Mesenchymal stem cell (in vitro differentiated cells and primary cell): Measurements from ENCODE around the gene DYNLRB1.
"Not testable (repeated sequence)": the region's sequence is repeated elsewhere in the genome, so short reads cannot be mapped to it uniquely, and the experiment has no call there.

Source experiments
- DNase-seq: peaks from one replicate; pipeline ENCODE4 v3.0.0-alpha.2; 2013
- H2AFZ ChIP-seq: one replicate; pipeline ENCODE4 v1.6.1; 2013; ENCODE audit warnings: low read depth, mild to moderate bottlenecking, control low read depth, inconsistent platforms, low read length, moderate library complexity
- H2AK5ac ChIP-seq: 2 replicates; pipeline ENCODE4 v1.6.1; 2013; ENCODE audit warnings: low read length, moderate library complexity, mild to moderate bottlenecking, inconsistent platforms; ENCODE audit not compliant: severe bottlenecking
- H2BK120ac ChIP-seq: one replicate; pipeline ENCODE4 v1.6.1; 2013; ENCODE audit warnings: low read depth, mild to moderate bottlenecking, inconsistent platforms, low read length, moderate library complexity
- H2BK12ac ChIP-seq, 2 experiments: one replicate each; pipeline ENCODE4 v1.6.1; 2013; ENCODE audit warnings: inconsistent platforms in 2 of 2, low read length in 2 of 2, mild to moderate bottlenecking in 2 of 2, moderate library complexity in 2 of 2, control low read depth in 1 of 2
- H2BK15ac ChIP-seq: one replicate; pipeline ENCODE4 v1.6.1; 2013; ENCODE audit warnings: mild to moderate bottlenecking, low read depth, inconsistent platforms; ENCODE audit not compliant: poor library complexity, severe bottlenecking
- H2BK5ac ChIP-seq: 2 replicates; pipeline ENCODE4 v1.6.1; 2013; ENCODE audit warnings: low read depth, mild to moderate bottlenecking, low read length, control low read depth, inconsistent platforms; ENCODE audit not compliant: poor library complexity, severe bottlenecking
- H3K14ac ChIP-seq, 2 experiments: one replicate each; pipeline ENCODE4 v1.6.1; 2013; ENCODE audit warnings: inconsistent platforms in 2 of 2, low read length in 2 of 2, control low read depth in 1 of 2, mild to moderate bottlenecking in 1 of 2, moderate library complexity in 1 of 2
- H3K18ac ChIP-seq, 2 experiments: one replicate each; pipeline ENCODE4 v1.6.1; 2013; ENCODE audit warnings: inconsistent platforms in 2 of 2, low read length in 2 of 2, control low read depth in 1 of 2, low read depth in 1 of 2, mild to moderate bottlenecking in 1 of 2
- H3K23ac ChIP-seq, 2 experiments: one replicate each; pipeline ENCODE4 v1.6.1; 2013; ENCODE audit warnings: inconsistent platforms in 2 of 2, low read length in 2 of 2, mild to moderate bottlenecking in 2 of 2, moderate library complexity in 2 of 2, control low read depth in 1 of 2
- H3K27ac ChIP-seq: 2 replicates; pipeline ENCODE4 v1.5.1; 2013; ENCODE audit warnings: mild to moderate bottlenecking, moderate library complexity, low read length, control low read depth, inconsistent platforms; ENCODE audit not compliant: poor library complexity, severe bottlenecking
- H3K27me3 ChIP-seq, 2 experiments: 2 replicates each; pipeline versions ENCODE4 v1.6.1 to v1.7.0; 2013; ENCODE audit warnings: low read length in 2 of 2, mild to moderate bottlenecking in 2 of 2, moderate library complexity in 2 of 2, control low read depth in 1 of 2, inconsistent platforms in 1 of 2; ENCODE audit not compliant: control insufficient read depth in 1 of 2, insufficient read depth in 1 of 2
- H3K36me3 ChIP-seq, 2 experiments: 2 replicates each; pipeline versions ENCODE4 v1.6.1 to v1.7.0; 2013; ENCODE audit warnings: low read length in 2 of 2, control low read depth in 1 of 2, inconsistent platforms in 1 of 2, low read depth in 1 of 2, mild to moderate bottlenecking in 1 of 2; ENCODE audit not compliant: insufficient read depth in 2 of 2, control insufficient read depth in 1 of 2
- H3K4ac ChIP-seq, 2 experiments: one replicate each; pipeline ENCODE4 v1.6.1; 2013; ENCODE audit warnings: inconsistent platforms in 2 of 2, low read length in 2 of 2, mild to moderate bottlenecking in 2 of 2, moderate library complexity in 2 of 2, control low read depth in 1 of 2, low read depth in 1 of 2
- H3K4me1 ChIP-seq: 2 replicates; pipeline ENCODE4 v1.6.1; 2013; ENCODE audit warnings: low read depth, low read length, control low read depth; ENCODE audit not compliant: control insufficient read depth, insufficient read depth
- H3K4me2 ChIP-seq: 2 replicates; pipeline ENCODE4 v1.6.1; 2013; ENCODE audit warnings: low read length, mild to moderate bottlenecking, inconsistent platforms; ENCODE audit not compliant: poor library complexity, severe bottlenecking
- H3K4me3 ChIP-seq, 2 experiments: 2 replicates each; pipeline versions ENCODE4 v1.5.1 to v1.7.0; 2013; ENCODE audit warnings: low read length in 2 of 2, mild to moderate bottlenecking in 2 of 2, control low read depth in 1 of 2, low read depth in 1 of 2; ENCODE audit not compliant: insufficient read depth in 1 of 2
- H3K79me1 ChIP-seq: replicated peaks from 2 replicates; pipeline ENCODE4 v1.6.1; 2013; ENCODE audit warnings: mild to moderate bottlenecking, control low read depth, low read length, inconsistent platforms; ENCODE audit not compliant: poor library complexity, severe bottlenecking
- H3K9ac ChIP-seq: 2 replicates; pipeline ENCODE4 v1.7.0; 2013; ENCODE audit warnings: mild to moderate bottlenecking, low read length, moderate library complexity
- H3K9me3 ChIP-seq: 2 replicates; pipeline ENCODE4 v1.7.0; 2013; ENCODE audit warnings: mild to moderate bottlenecking, low read length; ENCODE audit not compliant: control insufficient read depth
- H4K8ac ChIP-seq: one replicate; pipeline ENCODE4 v1.6.1; 2013; ENCODE audit warnings: inconsistent platforms, mild to moderate bottlenecking, low read length, moderate library complexity
- H4K91ac ChIP-seq: one replicate; pipeline ENCODE4 v1.6.1; 2013; ENCODE audit warnings: mild to moderate bottlenecking, low read length, inconsistent platforms
- WGBS: methylation state at CpG from one replicate; pipeline ENCODE4 v1.1.7; 2013; ENCODE audit warnings: mixed read lengths; 5-methylcytosine and 5-hydroxymethylcytosine counted together

DYNLRB1 gene

GRCh38 chr20:34511891-34512265, 4.3 kb upstream of the DYNLRB1 start:
- Histone ChIP-seq H3K4ac (no peak overlapping the region), H2BK12ac (no peak overlapping the region), H3K4me3 (no peak overlapping the region), H3K23ac (no peak overlapping the region), H3K27me3 (no peaks in the 10 kb centered on the region), H2BK120ac (no peak overlapping the region), H3K14ac (no peak overlapping the region), H2BK5ac (no peak overlapping the region), H3K4me1 (peaks cover 5% of the 10 kb centered on the region), H3K9ac (no peak overlapping the region), H4K91ac (no peak overlapping the region), H2BK15ac (no peak overlapping the region), H3K4me2 (peak overlapping the region; percentile 54), H3K27ac (peak overlapping the region; percentile 82), H3K79me1 (peaks cover 7% of the 10 kb centered on the region), H3K36me3 (peaks cover 0 to 60% of the 10 kb centered on the region in 2 experiments), H3K9me3 (no peaks in the 10 kb centered on the region), H3K18ac (no peak overlapping the region), H4K8ac (no peak overlapping the region), H2AK5ac (no peak overlapping the region), H2AFZ (no peak overlapping the region)
- no peak for DNase-seq
- WGBS: 97% methylated on average over 3 of the region's 3 CpGs

GRCh38 chr20:34512266-34512954, 3.8 kb upstream of the DYNLRB1 start:
- no peak overlapping the region for H2AK5ac ChIP-seq
- DNase-seq: peak; percentile 43
- H3K36me3 ChIP-seq: peaks cover 0 to 56% of the 10 kb centered on the region in 2 experiments
- peak overlapping the region; percentile 82 for H3K27ac ChIP-seq
- WGBS: 95% methylated on average over 4 of the region's 4 CpGs
- H3K9ac ChIP-seq: peak overlapping the region; percentile 0
- peak overlapping the region; percentile 54 for H3K4me2 ChIP-seq
- no peak overlapping the region for H2BK15ac ChIP-seq
- H3K4me1 ChIP-seq: peaks cover 5% of the 10 kb centered on the region
- H3K4me3 ChIP-seq: no peak overlapping the region
- no peak overlapping the region for H4K91ac ChIP-seq
- H4K8ac ChIP-seq: no peak overlapping the region
- no peak overlapping the region for H2AFZ ChIP-seq
- no peaks in the 10 kb centered on the region for H3K27me3 ChIP-seq
- H3K9me3 ChIP-seq: no peaks in the 10 kb centered on the region
- H2BK5ac ChIP-seq: no peak overlapping the region
- H3K4ac ChIP-seq: no peak overlapping the region
- no peak overlapping the region for H2BK120ac ChIP-seq
- H3K79me1 ChIP-seq: peaks cover 7% of the 10 kb centered on the region
- H2BK12ac ChIP-seq: no peak overlapping the region
- no peak overlapping the region for H3K23ac ChIP-seq
- no peak overlapping the region for H3K14ac ChIP-seq
- no peak overlapping the region for H3K18ac ChIP-seq

- H3K23ac ChIP-seq: no peak overlapping the region
- H3K4me1 ChIP-seq: peaks cover 9% of the 10 kb centered on the region
- H4K91ac ChIP-seq: no peak overlapping the region
These were observed 3.2 kb upstream of the DYNLRB1 start for GRCh38 chr20:34512955-34513419.

GRCh38 chr20:34514034-34514433, 2.2 kb upstream of the DYNLRB1 start:
- not testable (repeated sequence) for H2BK15ac ChIP-seq, H3K18ac ChIP-seq, H3K4me3 ChIP-seq, H4K8ac ChIP-seq, H3K9ac ChIP-seq, H3K4me2 ChIP-seq, H2AK5ac ChIP-seq, H3K23ac ChIP-seq, H3K4ac ChIP-seq, H2BK120ac ChIP-seq, H3K14ac ChIP-seq, H2BK5ac ChIP-seq, H3K27me3 ChIP-seq, H4K91ac ChIP-seq, H3K79me1 ChIP-seq, H2AFZ ChIP-seq, DNase-seq, H3K9me3 ChIP-seq, H3K4me1 ChIP-seq, H2BK12ac ChIP-seq
- H3K36me3 ChIP-seq: peaks cover 3 to 45% of the 10 kb centered on the region in 2 experiments
- H3K27ac ChIP-seq: peak overlapping the region; percentile 35
- WGBS: 96% methylated on average over 17 of the region's 17 CpGs

More at GRCh38 chr20:34512955-34513419, 3.2 kb upstream of the DYNLRB1 start:
- Histone ChIP-seq H3K27me3 (no peaks in the 10 kb centered on the region), H3K9ac (peak overlapping the region; percentile 0), H2BK15ac (no peak overlapping the region), H2BK120ac (no peak overlapping the region), H4K8ac (no peak overlapping the region), H3K79me1 (peaks cover 7% of the 10 kb centered on the region), H3K4me3 (no peak overlapping the region), H2BK12ac (no peak overlapping the region), H2BK5ac (no peak overlapping the region), H3K27ac (peak overlapping the region; percentile 82), H3K9me3 (no peaks in the 10 kb centered on the region), H3K18ac (no peak overlapping the region), H3K4ac (no peak overlapping the region), H3K14ac (no peak overlapping the region), H2AFZ (no peak overlapping the region), H3K36me3 (peaks cover 0 to 52% of the 10 kb centered on the region in 2 experiments), H2AK5ac (no peak overlapping the region), H3K4me2 (no peak overlapping the region)
- peak; percentile 21 for DNase-seq
